22Rv1 (cell line): ENCODE measurements around the gene HS6ST1.

Experiments
- H3K27ac ChIP-seq: fragments of 450-650 bp; 2 replicates; pipeline ENCODE4 v1.5.1; 2017
- ZFX ChIP-seq: fragments of 450-650 bp; IDR thresholded peaks from 2 replicates; pipeline ENCODE4 v1.6.1; 2017; ENCODE audit warnings: antibody characterized with exemption, borderline replicate concordance
- TF ChIP-seq, protein P1 (sequence below): fragments of 450-650 bp; IDR thresholded peaks from 2 replicates; pipeline ENCODE4 v1.5.1; 2017; ENCODE audit warnings: mild to moderate bottlenecking

The HS6ST1 gene

DNA sequence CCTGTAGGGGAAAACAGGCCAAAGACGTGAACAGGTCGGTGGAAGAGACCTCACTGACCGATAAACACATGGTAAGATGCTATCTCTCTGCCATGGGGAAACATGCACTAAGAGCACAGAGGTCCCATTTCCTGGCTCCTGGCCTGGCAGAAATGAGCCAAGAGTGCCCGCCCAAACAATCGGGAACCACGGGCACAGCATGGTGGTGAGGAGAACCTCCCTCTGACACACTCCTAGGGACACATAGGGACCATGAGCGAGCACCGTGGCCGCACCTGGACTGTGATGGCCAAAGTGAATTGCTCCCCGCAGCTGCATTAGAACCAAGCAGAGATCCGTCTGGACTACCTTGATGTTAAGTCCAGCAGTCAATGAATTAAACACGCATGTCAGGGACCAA lies 11.1 kb downstream of the HS6ST1 start:
- TF ChIP-seq, protein P1, sequence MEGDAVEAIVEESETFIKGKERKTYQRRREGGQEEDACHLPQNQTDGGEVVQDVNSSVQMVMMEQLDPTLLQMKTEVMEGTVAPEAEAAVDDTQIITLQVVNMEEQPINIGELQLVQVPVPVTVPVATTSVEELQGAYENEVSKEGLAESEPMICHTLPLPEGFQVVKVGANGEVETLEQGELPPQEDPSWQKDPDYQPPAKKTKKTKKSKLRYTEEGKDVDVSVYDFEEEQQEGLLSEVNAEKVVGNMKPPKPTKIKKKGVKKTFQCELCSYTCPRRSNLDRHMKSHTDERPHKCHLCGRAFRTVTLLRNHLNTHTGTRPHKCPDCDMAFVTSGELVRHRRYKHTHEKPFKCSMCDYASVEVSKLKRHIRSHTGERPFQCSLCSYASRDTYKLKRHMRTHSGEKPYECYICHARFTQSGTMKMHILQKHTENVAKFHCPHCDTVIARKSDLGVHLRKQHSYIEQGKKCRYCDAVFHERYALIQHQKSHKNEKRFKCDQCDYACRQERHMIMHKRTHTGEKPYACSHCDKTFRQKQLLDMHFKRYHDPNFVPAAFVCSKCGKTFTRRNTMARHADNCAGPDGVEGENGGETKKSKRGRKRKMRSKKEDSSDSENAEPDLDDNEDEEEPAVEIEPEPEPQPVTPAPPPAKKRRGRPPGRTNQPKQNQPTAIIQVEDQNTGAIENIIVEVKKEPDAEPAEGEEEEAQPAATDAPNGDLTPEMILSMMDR: no peak
- no peak for TF ChIP-seq ZFX
- no peak overlapping the region for H3K27ac ChIP-seq

DNA sequence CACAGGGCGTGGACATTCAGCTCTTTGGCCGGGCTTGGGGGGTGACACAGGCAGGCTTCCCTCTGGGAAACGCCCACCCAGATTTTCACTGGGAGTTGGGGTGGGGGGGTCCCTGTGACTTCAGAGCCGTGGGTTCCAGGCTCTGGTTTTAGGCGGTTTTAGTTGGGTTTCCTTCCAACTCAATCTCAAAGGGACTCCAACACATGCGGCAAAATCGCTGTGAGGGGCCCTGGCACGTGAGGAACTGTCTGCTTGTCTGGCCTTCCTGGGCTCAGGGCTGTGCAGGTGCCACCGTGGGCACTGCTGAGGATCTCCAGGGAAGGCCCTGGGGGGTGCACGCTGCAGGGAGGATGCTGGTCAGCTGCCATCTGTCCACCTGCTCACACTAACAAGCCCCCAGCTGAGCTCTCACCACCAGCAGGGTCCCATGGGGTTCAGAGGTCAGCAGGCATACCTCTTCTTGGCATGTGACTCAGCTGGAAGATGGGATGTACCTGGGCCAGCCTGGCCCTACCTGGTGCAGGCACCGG lies 11.7 kb downstream of the HS6ST1 start:
- H3K27ac ChIP-seq: no peak overlapping the region
- no peak for TF ChIP-seq ZFX
- TF ChIP-seq, protein P1: no peak

DNA sequence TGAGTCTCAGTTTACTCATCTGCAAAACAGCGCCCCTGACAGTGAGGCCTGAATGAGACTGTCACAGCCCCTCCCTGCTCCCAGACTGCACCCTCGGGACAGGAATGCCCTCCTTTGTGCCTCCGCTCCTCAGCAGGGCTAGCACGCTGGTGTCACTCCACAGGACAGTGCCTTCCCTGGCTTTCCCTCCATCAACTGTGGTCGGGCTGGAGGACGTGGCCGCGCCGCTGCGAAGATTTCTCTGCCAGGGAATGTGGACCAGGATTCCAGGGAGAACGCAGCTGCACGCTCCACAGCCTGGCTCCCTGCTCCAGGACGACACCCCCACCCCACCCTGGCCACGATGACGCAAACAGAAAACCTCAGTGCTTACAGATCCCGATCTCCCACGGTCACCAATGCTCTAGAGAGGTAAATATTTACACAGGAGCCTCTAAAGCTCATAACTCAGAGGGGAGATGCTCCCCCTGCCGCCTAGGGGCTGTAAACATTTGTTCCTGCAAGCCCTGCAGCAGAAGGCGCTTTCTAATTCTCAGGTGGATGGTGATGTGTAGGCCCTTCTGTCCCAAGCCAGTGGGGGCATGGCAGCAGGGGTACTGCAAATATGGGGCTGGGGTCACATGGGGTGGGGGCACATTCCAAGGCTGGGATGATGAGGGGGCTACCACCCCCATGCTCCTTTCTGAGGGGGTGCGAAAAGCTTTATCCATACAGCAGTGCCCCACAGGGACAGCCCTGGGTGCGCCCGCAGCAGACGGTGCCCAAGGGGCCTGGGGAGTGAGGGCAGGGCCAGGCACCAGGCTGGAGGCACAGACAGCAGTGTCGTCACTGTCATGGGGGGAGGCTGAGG lies 12.4 kb downstream of the HS6ST1 start:
- H3K27ac ChIP-seq: no peak overlapping the region
- TF ChIP-seq, protein P1: no peak
- no peak for TF ChIP-seq ZFX

DNA sequence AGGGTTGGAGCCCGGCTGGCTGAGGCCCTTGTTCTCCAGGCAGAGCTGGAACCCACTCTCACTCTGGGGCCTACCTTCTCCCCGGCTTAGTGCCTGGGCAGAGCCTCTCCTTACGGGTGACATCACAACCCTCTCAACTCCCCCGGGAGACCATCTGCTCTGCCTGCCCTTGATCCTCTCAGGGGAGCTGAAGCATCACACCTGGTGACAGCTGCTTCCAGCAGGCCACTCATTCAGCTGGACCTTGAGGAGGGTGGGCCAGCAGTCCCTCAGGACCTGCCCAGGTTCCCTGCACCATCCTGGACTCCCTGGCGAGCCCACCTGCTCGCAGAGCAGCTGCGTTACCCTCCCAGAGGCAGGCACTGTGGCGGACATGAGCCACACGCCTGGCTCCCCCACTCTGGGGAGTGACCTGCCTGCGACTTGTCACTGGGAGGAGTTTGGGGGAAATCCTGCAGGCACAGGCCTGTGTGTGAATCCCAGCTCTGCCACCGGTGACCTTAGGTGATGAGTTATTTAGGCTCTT lies 13.1 kb downstream of the HS6ST1 start:
- TF ChIP-seq, protein P1: no peak
- no peak for TF ChIP-seq ZFX
- H3K27ac ChIP-seq: no peak overlapping the region

DNA sequence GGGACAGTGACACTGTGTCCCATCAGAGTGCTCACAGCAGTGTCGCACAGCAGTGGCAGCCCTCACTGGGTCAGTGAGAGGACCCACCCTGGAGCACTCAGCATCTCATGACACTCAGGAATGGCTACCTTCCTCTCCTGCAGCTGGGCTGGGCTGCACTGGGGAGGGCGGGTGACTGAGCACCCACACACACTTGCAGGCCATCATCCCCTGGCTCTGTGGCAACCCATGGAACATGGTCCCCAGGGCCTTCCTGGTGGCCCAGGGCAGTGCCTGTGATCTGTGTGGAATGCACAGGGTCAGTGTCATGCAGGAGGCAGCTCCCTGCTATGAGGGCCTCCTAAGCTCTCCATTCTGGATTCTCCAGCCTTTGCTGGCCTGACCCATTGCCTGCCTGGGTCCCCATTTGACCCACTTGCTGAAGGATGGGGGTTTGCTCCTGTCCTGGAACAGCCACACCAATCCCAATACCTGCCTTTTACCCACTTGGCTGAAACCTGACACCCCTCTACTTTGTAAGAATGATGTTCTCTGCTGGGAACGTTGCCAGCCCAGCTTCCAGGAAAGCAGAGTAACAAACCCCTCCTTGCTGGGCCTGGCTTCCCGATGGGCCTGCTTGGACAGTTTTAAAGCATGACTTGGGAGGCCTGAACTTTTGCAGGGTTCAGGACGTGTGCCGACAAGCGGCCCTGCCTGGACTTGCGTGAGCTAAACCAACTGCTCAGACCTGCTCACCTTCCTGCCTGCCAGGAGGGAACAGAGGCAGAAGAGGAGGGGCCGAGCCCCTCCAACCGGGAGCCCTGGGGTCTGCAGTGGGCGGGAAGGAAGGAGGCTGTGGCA lies 13.7 kb downstream of the HS6ST1 start:
- no peak overlapping the region for H3K27ac ChIP-seq
- TF ChIP-seq, protein P1: no peak
- no peak for TF ChIP-seq ZFX

DNA sequence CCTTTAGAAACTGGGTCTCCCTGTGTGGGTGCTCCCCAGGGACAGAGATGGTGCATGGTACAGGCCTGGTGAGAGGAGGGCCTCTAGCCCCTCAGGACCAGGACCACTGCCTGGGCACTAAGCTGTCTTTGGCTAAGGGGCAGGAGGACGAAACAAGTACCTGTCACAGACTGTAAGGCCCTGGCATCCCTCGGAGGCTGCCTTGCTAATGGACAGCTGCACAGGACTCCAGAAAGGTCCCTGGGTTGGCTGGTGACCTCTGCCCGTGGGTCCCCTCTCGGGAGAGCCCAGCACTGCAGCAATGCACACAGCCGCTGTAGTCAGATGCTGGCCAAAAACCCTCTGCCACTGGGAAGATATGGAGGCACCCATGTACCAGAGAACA lies 14.3 kb downstream of the HS6ST1 start:
- TF ChIP-seq, protein P1: no peak
- TF ChIP-seq ZFX: no peak
- no peak overlapping the region for H3K27ac ChIP-seq
